ENCODE data around the gene MDK. TPM values are rescaled to one million over a fixed set of nuclear protein-coding genes. Genes with fewer than 3 reads are reported as not detected.

Gene MDK
- total RNA-seq, 1 experiment from 2014 or later, result 0.49 TPM

DNA sequence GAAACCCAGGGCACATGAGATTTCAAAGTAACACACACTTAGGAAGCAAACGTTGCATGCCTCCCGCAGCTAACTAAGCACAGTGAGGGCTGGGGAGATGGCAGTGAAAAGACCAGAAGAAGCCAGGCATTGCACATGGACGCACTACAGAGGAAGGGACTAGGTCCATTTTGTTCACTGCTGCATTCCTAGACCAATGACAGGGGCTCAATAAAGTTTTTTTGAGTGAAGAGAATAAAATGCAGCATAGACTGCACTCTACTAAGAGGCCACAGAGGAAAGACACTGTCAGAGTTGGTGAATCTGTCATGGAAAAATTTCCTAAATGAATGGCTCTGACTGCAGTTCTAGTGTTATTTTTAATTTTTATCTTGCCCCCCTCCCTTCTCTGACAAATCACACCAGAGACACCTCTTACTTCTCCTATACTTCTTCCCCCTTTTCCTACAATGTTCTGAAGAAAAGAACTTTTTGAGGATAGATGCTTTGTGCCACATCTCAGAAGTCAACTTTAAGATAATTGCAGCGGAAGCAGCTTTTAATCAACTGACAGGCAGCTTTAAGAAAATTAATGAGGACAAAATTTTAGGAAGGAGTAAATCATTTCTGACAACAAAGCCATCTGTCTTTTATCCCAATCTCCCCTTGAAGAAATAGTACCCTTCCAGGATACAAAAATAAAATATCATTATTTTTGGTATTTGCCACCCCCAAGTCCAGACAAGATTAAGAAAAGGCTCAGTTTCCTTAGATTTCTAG, 44.9 kb downstream of the MDK start:
- Mint-ChIP-seq H3K4me1 (ENCODE audit: insufficient read depth, unreplicated experiment) (no peaks in the 10 kb centered on the region), H3K27me3 (ENCODE audit: insufficient read depth, unreplicated experiment) (no peaks in the 10 kb centered on the region), H3K27ac (ENCODE audit: low read depth, unreplicated experiment) (no peak overlapping the region), H3K9me3 (ENCODE audit: unreplicated experiment) (no peaks in the 10 kb centered on the region), H3K4me3 (ENCODE audit: unreplicated experiment) (no peak overlapping the region), H3K36me3 (ENCODE audit: insufficient read depth, unreplicated experiment) (peaks cover 50% of the 10 kb centered on the region)
- intact Hi-C loops (cut with micrococcal nuclease), result no loop called here
- CTCF ChIA-PET, result no interaction called here
- no TSS peak for BruUV-seq (replicated peaks)
- no peak for DNase-seq (ENCODE audit: unreplicated experiment)
- TF ChIP-seq, protein P1, sequence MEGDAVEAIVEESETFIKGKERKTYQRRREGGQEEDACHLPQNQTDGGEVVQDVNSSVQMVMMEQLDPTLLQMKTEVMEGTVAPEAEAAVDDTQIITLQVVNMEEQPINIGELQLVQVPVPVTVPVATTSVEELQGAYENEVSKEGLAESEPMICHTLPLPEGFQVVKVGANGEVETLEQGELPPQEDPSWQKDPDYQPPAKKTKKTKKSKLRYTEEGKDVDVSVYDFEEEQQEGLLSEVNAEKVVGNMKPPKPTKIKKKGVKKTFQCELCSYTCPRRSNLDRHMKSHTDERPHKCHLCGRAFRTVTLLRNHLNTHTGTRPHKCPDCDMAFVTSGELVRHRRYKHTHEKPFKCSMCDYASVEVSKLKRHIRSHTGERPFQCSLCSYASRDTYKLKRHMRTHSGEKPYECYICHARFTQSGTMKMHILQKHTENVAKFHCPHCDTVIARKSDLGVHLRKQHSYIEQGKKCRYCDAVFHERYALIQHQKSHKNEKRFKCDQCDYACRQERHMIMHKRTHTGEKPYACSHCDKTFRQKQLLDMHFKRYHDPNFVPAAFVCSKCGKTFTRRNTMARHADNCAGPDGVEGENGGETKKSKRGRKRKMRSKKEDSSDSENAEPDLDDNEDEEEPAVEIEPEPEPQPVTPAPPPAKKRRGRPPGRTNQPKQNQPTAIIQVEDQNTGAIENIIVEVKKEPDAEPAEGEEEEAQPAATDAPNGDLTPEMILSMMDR (IDR thresholded peaks at IDR 0.05; ENCODE audit: unreplicated experiment), result no peak
- POLR2A ChIA-PET, result interaction anchor here (0.6 to 0.7 kb wide), 3 partner anchors 15 to 845 kb away, joined by 3 to 4 read pairs (median 3); no protein-coding TSS in a partner anchor

DNA sequence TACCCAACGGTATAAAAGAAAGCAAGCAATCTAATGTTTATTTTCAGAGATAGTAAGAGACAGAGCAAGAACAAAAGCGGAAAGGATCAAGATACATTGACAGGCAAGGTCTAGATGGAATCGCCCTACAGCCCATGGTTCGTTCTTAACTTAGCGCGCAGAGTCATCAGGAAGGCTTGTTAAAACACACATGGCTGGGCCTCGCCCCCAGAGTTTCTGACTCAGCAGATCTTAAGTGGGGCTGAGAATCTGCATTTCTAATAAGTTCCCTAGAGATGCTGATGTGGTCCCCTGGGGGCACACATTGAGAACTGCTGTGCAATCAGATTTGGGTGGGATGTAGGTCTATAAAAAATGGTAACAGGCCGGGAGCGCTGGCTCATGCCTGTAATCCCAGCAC, 45.9 kb downstream of the MDK start:
- TF ChIP-seq, protein P1 (IDR thresholded peaks at IDR 0.05; ENCODE audit: unreplicated experiment), result no peak
- POLR2A ChIA-PET, result no interaction called here
- Mint-ChIP-seq H3K9me3 (ENCODE audit: unreplicated experiment) (no peaks in the 10 kb centered on the region), H3K27me3 (ENCODE audit: insufficient read depth, unreplicated experiment) (no peaks in the 10 kb centered on the region), H3K27ac (ENCODE audit: low read depth, unreplicated experiment) (no peak overlapping the region), H3K4me1 (ENCODE audit: insufficient read depth, unreplicated experiment) (no peaks in the 10 kb centered on the region), H3K4me3 (ENCODE audit: unreplicated experiment) (no peak overlapping the region), H3K36me3 (ENCODE audit: insufficient read depth, unreplicated experiment) (peaks cover 52% of the 10 kb centered on the region)
- CTCF ChIA-PET, result no interaction called here
- no peak for DNase-seq (ENCODE audit: unreplicated experiment)
- intact Hi-C loops (cut with micrococcal nuclease), result no loop called here
- BruUV-seq (replicated peaks), result no TSS peak

DNA sequence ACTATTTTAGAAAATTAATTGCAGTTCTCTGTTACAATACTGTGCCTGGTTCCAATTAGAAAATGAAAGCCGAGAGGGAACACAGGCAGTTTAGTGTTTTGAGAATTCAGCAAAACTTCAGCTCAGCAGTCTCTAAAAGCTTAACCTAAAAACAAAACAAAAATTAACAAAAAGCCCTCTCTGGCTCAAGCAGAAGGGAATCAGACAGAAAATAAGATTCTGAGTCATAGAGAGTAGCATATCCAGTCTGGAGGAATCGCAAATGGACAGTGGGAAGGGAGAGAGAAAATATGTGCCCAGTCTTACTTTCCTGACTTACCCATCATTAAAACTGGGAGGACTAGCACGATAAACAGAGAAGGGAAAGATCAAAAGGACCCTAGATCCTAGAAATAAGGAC, 48.2 kb downstream of the MDK start:
- DNase-seq (ENCODE audit: unreplicated experiment), result no peak
- TF ChIP-seq, protein P1 (IDR thresholded peaks at IDR 0.05; ENCODE audit: unreplicated experiment), result no peak
- Mint-ChIP-seq H3K4me1 (ENCODE audit: insufficient read depth, unreplicated experiment) (no peaks in the 10 kb centered on the region), H3K9me3 (ENCODE audit: unreplicated experiment) (no peaks in the 10 kb centered on the region), H3K4me3 (ENCODE audit: unreplicated experiment) (no peak overlapping the region), H3K27ac (ENCODE audit: low read depth, unreplicated experiment) (no peak overlapping the region), H3K36me3 (ENCODE audit: insufficient read depth, unreplicated experiment) (peaks cover 66% of the 10 kb centered on the region), H3K27me3 (ENCODE audit: insufficient read depth, unreplicated experiment) (no peaks in the 10 kb centered on the region)
- ChIA-PET POLR2A (interaction anchor here (0.7 kb wide), 1 partner anchor 9 kb away, joined by 3 read pairs; no protein-coding TSS in a partner anchor), CTCF (no interaction called here)
- intact Hi-C loops (cut with micrococcal nuclease), result no loop called here
- BruUV-seq (replicated peaks), result no TSS peak

DNA sequence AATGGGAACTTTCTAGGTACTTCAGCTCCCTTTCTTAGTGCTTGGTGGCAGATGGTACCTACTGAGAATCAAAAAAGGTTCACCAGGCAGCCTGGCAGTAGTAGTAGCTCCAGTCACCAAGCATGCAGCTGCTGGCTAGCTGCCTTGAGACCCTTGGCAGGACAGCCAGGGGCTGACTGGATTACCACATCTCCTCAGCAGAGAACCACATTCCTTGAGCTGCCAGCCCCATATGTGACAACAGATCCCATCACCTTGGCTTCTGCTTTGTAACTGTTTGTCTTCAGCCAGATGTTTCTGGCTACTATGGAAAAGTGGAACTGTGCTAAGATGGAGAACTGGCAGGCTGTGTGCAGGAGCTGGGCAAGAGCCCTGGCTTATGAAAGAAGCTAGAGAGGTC, 49.7 kb downstream of the MDK start:
- no TSS peak for BruUV-seq (replicated peaks)
- POLR2A ChIA-PET, result interaction anchor here (1.0 kb wide), 1 partner anchor 24 kb away, joined by 3 read pairs; no protein-coding TSS in a partner anchor
- Mint-ChIP-seq H3K9me3 (ENCODE audit: unreplicated experiment) (no peaks in the 10 kb centered on the region), H3K4me3 (ENCODE audit: unreplicated experiment) (no peak overlapping the region), H3K27ac (ENCODE audit: low read depth, unreplicated experiment) (no peak overlapping the region), H3K4me1 (ENCODE audit: insufficient read depth, unreplicated experiment) (no peaks in the 10 kb centered on the region), H3K36me3 (ENCODE audit: insufficient read depth, unreplicated experiment) (peaks cover 58% of the 10 kb centered on the region), H3K27me3 (ENCODE audit: insufficient read depth, unreplicated experiment) (no peaks in the 10 kb centered on the region)
- intact Hi-C loops (cut with micrococcal nuclease), result no loop called here
- TF ChIP-seq, protein P1 (IDR thresholded peaks at IDR 0.05; ENCODE audit: unreplicated experiment), result no peak
- CTCF ChIA-PET, result interaction anchor here (0.6 to 1.3 kb wide), 2 partner anchors 107 to 264 kb away, joined by 3 read pairs; no protein-coding TSS in a partner anchor
- no peak for DNase-seq (ENCODE audit: unreplicated experiment)

Small RNAs within 50 kb of the gene (microRNA-seq; reads per million reads assigned to microRNA genes)
- not detected for gene MIR4688

Other genes with a start within 250 kb of the MDK start
- not detected in 2 replicates for gene CREB3L1, start 104.0 kb upstream of the MDK start, total RNA-seq (2022)
- gene DGKZ, start 34.2 kb upstream of the MDK start, total RNA-seq (2022), result 52.8 and 57.9 TPM in 2 replicates
- not detected in 2 replicates for gene CHRM4, start 10.1 kb downstream of the MDK start, total RNA-seq (2022)
- gene AMBRA1, start 212.4 kb downstream of the MDK start, total RNA-seq (2022), result 19.6 and 28.5 TPM in 2 replicates
- gene HARBI1, start 235.6 kb downstream of the MDK start, total RNA-seq (2022), result 6.8 and 8.5 TPM in 2 replicates
- 75.1 and 91.7 TPM in 2 replicates for gene ATG13, start 235.9 kb downstream of the MDK start, total RNA-seq (2022)